Activated naive CD4-positive, alpha-beta T cell treated with anti-CD3 and anti-CD28 coated beads, Interleukin-2, amount 10 ng/mL, durations not matched to agents 5 hours and 36 hours (primary cell): Measurements from ENCODE around the gene FBLN7. TPM values are rescaled to one million over a fixed set of nuclear protein-coding genes. Genes with fewer than 3 reads are reported as not detected.

Experiments
- total RNA-seq, 2 experiments: library from RNA; stranded (reverse); gene quantifications; one replicate each; pipeline ENCODE4 v1.2.3, GENCODE V29; 2021

The FBLN7 gene, protein sequence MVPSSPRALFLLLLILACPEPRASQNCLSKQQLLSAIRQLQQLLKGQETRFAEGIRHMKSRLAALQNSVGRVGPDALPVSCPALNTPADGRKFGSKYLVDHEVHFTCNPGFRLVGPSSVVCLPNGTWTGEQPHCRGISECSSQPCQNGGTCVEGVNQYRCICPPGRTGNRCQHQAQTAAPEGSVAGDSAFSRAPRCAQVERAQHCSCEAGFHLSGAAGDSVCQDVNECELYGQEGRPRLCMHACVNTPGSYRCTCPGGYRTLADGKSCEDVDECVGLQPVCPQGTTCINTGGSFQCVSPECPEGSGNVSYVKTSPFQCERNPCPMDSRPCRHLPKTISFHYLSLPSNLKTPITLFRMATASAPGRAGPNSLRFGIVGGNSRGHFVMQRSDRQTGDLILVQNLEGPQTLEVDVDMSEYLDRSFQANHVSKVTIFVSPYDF
- 10 to 100 TPM; 17.3 to 17.8 TPM for total RNA-seq

DNA sequence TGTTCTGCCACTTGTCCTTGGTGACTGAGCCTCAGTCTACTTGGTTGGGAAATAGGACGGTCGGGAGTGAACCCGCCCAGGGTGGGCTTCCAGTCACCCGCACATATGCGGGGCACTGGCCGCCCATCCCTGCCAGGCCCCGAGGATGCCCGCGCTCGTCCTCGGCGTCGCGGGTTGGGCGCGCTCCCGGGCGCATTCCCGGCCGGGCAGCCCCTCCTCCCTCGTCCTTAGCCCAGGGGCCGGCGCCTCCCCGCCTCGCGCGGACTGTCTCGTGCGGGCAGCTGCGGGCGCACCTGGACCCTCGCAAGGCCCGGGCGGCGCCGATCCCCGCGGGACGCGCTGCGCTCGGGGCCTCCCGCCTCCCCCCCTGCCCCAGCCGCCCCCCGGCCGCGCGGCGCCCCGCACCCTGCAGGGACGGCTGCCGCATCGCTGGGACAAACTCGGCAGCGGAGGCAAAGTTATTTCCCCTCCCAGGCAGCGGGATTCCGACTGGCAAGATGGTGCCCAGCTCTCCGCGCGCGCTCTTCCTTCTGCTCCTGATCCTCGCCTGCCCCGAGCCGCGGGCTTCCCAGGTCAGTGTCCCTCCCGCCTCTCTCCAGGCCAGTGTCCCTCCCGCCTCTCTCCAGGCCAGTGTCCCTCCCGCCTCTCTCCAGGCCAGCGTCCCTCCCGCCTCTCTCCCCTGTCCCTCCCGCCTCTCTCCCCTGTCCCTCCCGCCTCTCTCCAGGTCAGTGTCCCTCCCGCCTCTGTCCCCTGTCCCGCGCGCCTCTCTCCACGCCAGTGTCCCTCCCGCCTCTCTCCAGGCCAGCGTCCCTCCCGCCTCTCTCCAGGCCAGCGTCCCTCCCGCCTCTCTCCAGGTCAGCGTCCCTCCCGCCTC lies at the start of gene FBLN7:
TSS of gene FBLN7 (plus strand) at position 227 of the 874 bp plus-strand sequence. CDS start at position 498, 271 bp downstream.

Other genes starting within 250 kb of the FBLN7 start
- gene MERTK, start 239.8 kb upstream of the FBLN7 start, total RNA-seq, result under 1 TPM; 0.13 to 0.14 TPM
- gene TMEM87B, start 83.1 kb upstream of the FBLN7 start, total RNA-seq, result 10 to 100 TPM; 19.7 to 22.1 TPM
- gene ZC3H8, start 116.7 kb downstream of the FBLN7 start, total RNA-seq, result 10 to 100 TPM; 16.8 to 19.2 TPM
- gene ZC3H6, start 137.2 kb downstream of the FBLN7 start, total RNA-seq, result 10 to 100 TPM; 14.7 to 16.4 TPM